Measurements from ENCODE around the gene SWT1.

Gene SWT1, protein sequence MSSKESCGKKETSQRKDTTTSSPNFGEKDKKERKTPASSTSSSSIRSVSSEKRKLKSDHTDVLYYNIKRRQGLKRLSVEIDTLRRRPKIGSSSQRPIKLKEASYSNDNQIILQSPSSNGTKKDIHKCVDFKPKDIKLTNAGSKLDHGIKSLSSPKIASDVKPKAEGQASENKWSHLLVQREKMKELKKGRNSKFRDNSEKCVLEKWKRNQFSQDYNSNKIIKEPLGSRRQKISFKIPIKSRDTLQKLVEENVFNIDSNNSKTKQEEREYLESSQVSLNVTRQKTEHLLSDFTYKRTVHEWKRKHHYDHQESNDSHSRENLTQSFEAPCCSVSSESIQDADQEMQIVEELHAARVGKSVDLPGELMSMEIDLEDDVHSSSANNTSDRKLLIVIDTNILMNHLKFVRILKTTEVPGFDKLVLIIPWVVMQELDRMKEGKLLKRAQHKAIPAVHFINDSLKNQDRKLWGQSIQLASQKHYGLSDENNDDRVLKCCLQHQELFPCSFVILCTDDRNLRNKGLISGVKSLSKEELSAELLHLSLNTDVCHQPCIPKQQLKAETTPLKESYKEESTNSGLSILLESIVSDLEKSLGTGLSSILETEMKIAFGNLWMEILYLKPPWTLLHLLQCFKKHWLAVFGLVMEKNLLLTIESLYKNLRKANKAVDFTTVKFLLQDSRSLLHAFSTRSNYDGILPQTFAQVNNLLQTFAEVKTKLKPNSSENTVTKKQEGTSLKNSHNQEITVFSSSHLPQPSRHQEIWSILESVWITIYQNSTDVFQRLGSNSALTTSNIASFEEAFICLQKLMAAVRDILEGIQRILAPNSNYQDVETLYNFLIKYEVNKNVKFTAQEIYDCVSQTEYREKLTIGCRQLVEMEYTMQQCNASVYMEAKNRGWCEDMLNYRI

DNA sequence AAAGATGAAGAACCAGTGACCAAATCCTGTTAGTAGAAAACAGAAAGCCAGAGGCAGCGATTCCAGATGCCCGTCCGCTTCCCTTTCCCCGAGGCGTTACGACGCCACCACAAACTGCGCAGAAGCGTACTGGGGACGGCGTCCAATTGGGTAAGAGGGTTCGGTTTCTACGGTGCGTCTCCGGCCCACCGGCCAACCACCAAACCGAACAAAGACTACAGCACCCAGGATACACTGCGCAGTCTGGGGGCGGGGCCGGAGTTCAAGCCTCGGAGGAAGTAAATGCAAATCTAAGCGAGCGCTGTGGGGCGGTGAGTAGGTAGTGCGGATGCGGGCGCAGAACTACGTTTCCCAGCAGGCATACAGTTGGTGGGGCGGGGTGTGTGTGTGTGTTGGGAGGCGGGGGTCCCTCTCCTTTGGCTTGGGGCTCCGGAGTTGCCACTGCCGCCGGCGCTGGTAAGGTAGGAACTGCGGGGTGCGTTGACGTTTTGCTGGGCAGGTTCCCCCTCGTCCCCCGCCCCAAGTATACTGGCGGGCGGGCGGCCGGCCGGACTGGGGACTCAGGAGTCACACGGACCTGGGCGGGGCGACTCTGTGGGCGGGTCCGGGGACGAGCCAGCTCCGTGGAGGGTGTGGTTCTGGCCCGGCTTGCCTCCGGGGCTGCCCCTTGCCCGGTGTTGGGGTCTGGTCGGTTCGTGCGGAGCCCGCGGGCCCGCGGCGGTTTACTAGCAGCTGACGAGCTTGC lies at the start of gene SWT1, which contains the start of gene TRMT1L:
Gene SWT1, plus strand, starts transcription at position 314 of the 745 bp plus-strand sequence. CDS start 3,675 bp downstream, outside the sequence.
Gene TRMT1L, minus strand, starts transcription at position 100 of the 745 bp plus-strand sequence. CDS start 241 bp downstream, outside the sequence.
- Histone ChIP-seq H3K4me1 (ENCODE audit: control insufficient read depth in 1 of 2, insufficient read depth in 2 of 2, low read length in 2 of 2) (peaks cover 31 to 34% of the 10 kb centered on the region in 2 donors), H3K27ac (ENCODE audit: low read depth, low read length) (peak within 1 kb of the TSS; percentile 96), H3K36me3 (ENCODE audit: control insufficient read depth in 1 of 2, insufficient read depth in 2 of 2, low read length in 2 of 2) (no peaks in the 10 kb centered on the region), H3K4me3 (ENCODE audit: low read depth in 1 of 2, low read length in 2 of 2) (peak within 1 kb of the TSS; percentile 90 to 91), H3K9ac (ENCODE audit: low read depth in 1 of 2, low read length in 2 of 2) (peak within 1 kb of the TSS; percentile 92 to 93), H3K27me3 (ENCODE audit: control insufficient read depth in 1 of 2, insufficient read depth in 2 of 2, low read length in 2 of 2) (no peaks in the 10 kb centered on the region), H3K9me3 (ENCODE audit: control insufficient read depth in 1 of 2, low read length in 2 of 2) (no peaks in the 10 kb centered on the region)

DNA sequence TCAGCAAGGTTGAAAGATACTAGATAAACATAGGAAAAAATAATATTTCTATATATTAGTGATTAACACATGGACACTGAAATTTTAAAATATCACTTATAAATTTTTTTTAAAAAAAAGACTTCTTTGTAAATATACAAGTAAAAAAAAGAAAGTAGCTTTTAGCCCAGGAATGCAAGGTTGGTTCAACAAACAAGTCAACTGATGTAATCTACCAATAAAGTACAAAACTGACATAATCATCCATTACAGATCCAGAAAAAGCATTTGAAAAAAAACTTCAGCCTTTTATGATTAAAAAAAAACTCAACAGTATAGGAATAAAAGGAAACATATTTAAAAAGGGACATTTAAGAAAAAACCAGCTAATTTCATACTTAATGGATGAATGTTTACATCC lies 48.6 kb upstream of the SWT1 start:
- Histone ChIP-seq H3K27me3 (ENCODE audit: control insufficient read depth in 1 of 2, insufficient read depth in 2 of 2, low read length in 2 of 2) (no peaks in the 10 kb centered on the region), H3K4me3 (ENCODE audit: low read depth in 1 of 2, low read length in 2 of 2) (no peak overlapping the region), H3K9me3 (ENCODE audit: control insufficient read depth in 1 of 2, low read length in 2 of 2) (peaks cover 9% of the 10 kb centered on the region in 2 donors), H3K4me1 (ENCODE audit: control insufficient read depth in 1 of 2, insufficient read depth in 2 of 2, low read length in 2 of 2) (no peaks in the 10 kb centered on the region), H3K36me3 (ENCODE audit: control insufficient read depth in 1 of 2, insufficient read depth in 2 of 2, low read length in 2 of 2) (no peaks in the 10 kb centered on the region), H3K27ac (ENCODE audit: low read depth, low read length) (no peak overlapping the region), H3K9ac (ENCODE audit: low read depth in 1 of 2, low read length in 2 of 2) (no peak overlapping the region)

GRCh38 chr1:185110145-185110544 lies 46.8 kb upstream of the SWT1 start:
- Histone ChIP-seq H3K36me3 (ENCODE audit: control insufficient read depth in 1 of 2, insufficient read depth in 2 of 2, low read length in 2 of 2) (no peaks in the 10 kb centered on the region), H3K9me3 (ENCODE audit: control insufficient read depth in 1 of 2, low read length in 2 of 2) (peaks cover 9% of the 10 kb centered on the region in 2 donors), H3K4me1 (ENCODE audit: control insufficient read depth in 1 of 2, insufficient read depth in 2 of 2, low read length in 2 of 2) (no peaks in the 10 kb centered on the region), H3K27ac (ENCODE audit: low read depth, low read length) (no peak overlapping the region), H3K27me3 (ENCODE audit: control insufficient read depth in 1 of 2, insufficient read depth in 2 of 2, low read length in 2 of 2) (no peaks in the 10 kb centered on the region), H3K9ac (ENCODE audit: low read depth in 1 of 2, low read length in 2 of 2) (no peak overlapping the region), H3K4me3 (ENCODE audit: low read depth in 1 of 2, low read length in 2 of 2) (no peak overlapping the region)

DNA sequence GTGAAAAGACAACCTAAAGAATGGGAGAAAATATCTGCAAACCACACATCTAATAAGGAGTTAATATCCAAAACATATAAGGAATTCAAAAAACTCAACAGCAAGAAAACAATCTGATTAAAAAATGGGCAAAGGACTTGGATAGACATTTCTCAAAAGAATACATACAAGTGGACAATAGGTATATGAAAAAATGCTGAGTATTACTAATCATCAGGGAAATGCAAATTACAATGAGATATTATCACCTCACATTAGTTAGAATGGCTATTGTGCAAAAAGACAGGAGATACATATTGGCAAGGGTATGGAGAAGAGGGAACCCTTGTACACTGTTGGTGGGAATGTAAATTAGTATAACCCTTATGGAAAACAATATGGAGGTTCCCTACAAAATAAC lies 45.1 kb upstream of the SWT1 start:
- Histone ChIP-seq H3K4me3 (ENCODE audit: low read depth in 1 of 2, low read length in 2 of 2) (no peak overlapping the region), H3K9me3 (ENCODE audit: control insufficient read depth in 1 of 2, low read length in 2 of 2) (peaks cover 9% of the 10 kb centered on the region in 2 donors), H3K27ac (ENCODE audit: low read depth, low read length) (no peak overlapping the region), H3K27me3 (ENCODE audit: control insufficient read depth in 1 of 2, insufficient read depth in 2 of 2, low read length in 2 of 2) (no peaks in the 10 kb centered on the region), H3K36me3 (ENCODE audit: control insufficient read depth in 1 of 2, insufficient read depth in 2 of 2, low read length in 2 of 2) (peaks cover 0 to 1% of the 10 kb centered on the region in 2 donors), H3K9ac (ENCODE audit: low read depth in 1 of 2, low read length in 2 of 2) (no peak overlapping the region), H3K4me1 (ENCODE audit: control insufficient read depth in 1 of 2, insufficient read depth in 2 of 2, low read length in 2 of 2) (no peaks in the 10 kb centered on the region)

- Histone ChIP-seq H3K4me1 (ENCODE audit: control insufficient read depth in 1 of 2, insufficient read depth in 2 of 2, low read length in 2 of 2) (no peaks in the 10 kb centered on the region), H3K27ac (ENCODE audit: low read depth, low read length) (no peak overlapping the region), H3K27me3 (ENCODE audit: control insufficient read depth in 1 of 2, insufficient read depth in 2 of 2, low read length in 2 of 2) (no peaks in the 10 kb centered on the region), H3K4me3 (ENCODE audit: low read depth in 1 of 2, low read length in 2 of 2) (no peak overlapping the region), H3K36me3 (ENCODE audit: control insufficient read depth in 1 of 2, insufficient read depth in 2 of 2, low read length in 2 of 2) (peaks cover 0 to 6% of the 10 kb centered on the region in 2 donors), H3K9ac (ENCODE audit: low read depth in 1 of 2, low read length in 2 of 2) (no peak overlapping the region), H3K9me3 (ENCODE audit: control insufficient read depth in 1 of 2, low read length in 2 of 2) (peaks cover 9% of the 10 kb centered on the region in 2 donors)
These were observed 44.6 kb upstream of the SWT1 start for GRCh38 chr1:185112356-185112755.

DNA sequence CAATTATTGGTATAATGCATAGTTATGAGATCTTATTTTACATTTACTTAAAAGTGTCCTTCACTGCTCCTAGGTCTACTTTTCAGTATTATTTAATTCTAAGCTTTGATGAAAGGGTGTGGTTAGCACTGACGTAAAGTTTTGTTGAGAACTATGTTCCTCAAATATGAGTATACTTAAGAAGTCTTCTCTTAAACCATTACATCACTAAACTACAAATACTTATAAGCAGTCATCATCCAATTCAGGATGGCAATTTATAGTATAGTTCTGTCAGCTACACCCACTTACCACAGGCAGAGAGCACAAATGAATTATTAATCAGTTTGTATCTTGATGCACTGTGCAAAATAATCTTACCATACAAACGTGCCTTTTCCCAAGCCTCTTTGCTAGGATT lies 27.3 kb upstream of the SWT1 start:
- H3K9me3 ChIP-seq (ENCODE audit: control insufficient read depth in 1 of 2, low read length in 2 of 2), result peaks cover 0 to 4% of the 10 kb centered on the region in 2 donors
- H3K27ac ChIP-seq (ENCODE audit: low read depth, low read length), result no peak overlapping the region
- H3K4me3 ChIP-seq (ENCODE audit: low read depth in 1 of 2, low read length in 2 of 2), result no peak overlapping the region
- H3K27me3 ChIP-seq (ENCODE audit: control insufficient read depth in 1 of 2, insufficient read depth in 2 of 2, low read length in 2 of 2), result no peaks in the 10 kb centered on the region
- H3K4me1 ChIP-seq (ENCODE audit: control insufficient read depth in 1 of 2, insufficient read depth in 2 of 2, low read length in 2 of 2), result no peaks in the 10 kb centered on the region
- peaks cover 14 to 45% of the 10 kb centered on the region in 2 donors for H3K36me3 ChIP-seq (ENCODE audit: control insufficient read depth in 1 of 2, insufficient read depth in 2 of 2, low read length in 2 of 2)
- H3K9ac ChIP-seq (ENCODE audit: low read depth in 1 of 2, low read length in 2 of 2), result no peak overlapping the region

- H3K27me3 ChIP-seq (ENCODE audit: control insufficient read depth in 1 of 2, insufficient read depth in 2 of 2, low read length in 2 of 2), result no peaks in the 10 kb centered on the region
- no peak overlapping the region for H3K4me3 ChIP-seq (ENCODE audit: low read depth in 1 of 2, low read length in 2 of 2)
- H3K9ac ChIP-seq (ENCODE audit: low read depth in 1 of 2, low read length in 2 of 2), result no peak overlapping the region
- H3K27ac ChIP-seq (ENCODE audit: low read depth, low read length), result no peak overlapping the region
- peaks cover 6 to 42% of the 10 kb centered on the region in 2 donors for H3K36me3 ChIP-seq (ENCODE audit: control insufficient read depth in 1 of 2, insufficient read depth in 2 of 2, low read length in 2 of 2)
- peaks cover 0 to 4% of the 10 kb centered on the region in 2 donors for H3K9me3 ChIP-seq (ENCODE audit: control insufficient read depth in 1 of 2, low read length in 2 of 2)
- no peaks in the 10 kb centered on the region for H3K4me1 ChIP-seq (ENCODE audit: control insufficient read depth in 1 of 2, insufficient read depth in 2 of 2, low read length in 2 of 2)
These were observed 24.4 kb upstream of the SWT1 start for GRCh38 chr1:185132534-185132933.

DNA sequence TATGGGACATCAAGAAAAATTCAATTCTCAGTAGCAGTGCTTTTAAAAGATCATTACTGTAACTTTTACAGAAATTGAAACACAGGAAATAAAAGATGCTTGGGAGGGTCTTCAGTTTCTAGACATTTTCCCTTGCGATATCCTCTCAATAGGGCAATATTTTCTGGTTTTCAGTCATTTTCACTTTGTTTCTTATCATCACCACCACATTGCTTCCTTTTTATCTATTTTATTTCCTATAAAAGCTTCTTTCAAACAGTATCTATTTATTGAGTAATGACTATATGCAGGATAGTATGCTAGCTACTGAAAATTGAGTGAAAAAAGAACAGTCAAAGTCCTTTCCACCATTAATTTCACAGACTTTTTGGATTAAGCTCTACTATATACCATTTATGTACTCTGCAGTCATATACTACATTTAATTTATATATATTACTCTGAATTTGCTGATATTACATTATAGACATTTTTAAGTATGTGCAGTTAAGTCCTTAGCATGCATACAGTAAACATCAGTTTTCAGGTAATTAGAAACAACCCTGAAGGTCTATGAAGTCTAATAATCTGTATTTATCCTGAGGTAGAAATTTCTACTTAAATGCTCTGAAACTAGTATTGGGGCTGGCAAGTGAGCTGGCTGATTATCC lies 18.9 kb upstream of the SWT1 start:
- no peaks in the 10 kb centered on the region for H3K9me3 ChIP-seq (ENCODE audit: control insufficient read depth in 1 of 2, low read length in 2 of 2)
- H3K36me3 ChIP-seq (ENCODE audit: control insufficient read depth in 1 of 2, insufficient read depth in 2 of 2, low read length in 2 of 2), result peaks cover 12 to 41% of the 10 kb centered on the region in 2 donors
- no peak overlapping the region for H3K4me3 ChIP-seq (ENCODE audit: low read depth in 1 of 2, low read length in 2 of 2)
- no peaks in the 10 kb centered on the region for H3K27me3 ChIP-seq (ENCODE audit: control insufficient read depth in 1 of 2, insufficient read depth in 2 of 2, low read length in 2 of 2)
- no peaks in the 10 kb centered on the region for H3K4me1 ChIP-seq (ENCODE audit: control insufficient read depth in 1 of 2, insufficient read depth in 2 of 2, low read length in 2 of 2)
- H3K27ac ChIP-seq (ENCODE audit: low read depth, low read length), result no peak overlapping the region
- H3K9ac ChIP-seq (ENCODE audit: low read depth in 1 of 2, low read length in 2 of 2), result no peak overlapping the region

DNA sequence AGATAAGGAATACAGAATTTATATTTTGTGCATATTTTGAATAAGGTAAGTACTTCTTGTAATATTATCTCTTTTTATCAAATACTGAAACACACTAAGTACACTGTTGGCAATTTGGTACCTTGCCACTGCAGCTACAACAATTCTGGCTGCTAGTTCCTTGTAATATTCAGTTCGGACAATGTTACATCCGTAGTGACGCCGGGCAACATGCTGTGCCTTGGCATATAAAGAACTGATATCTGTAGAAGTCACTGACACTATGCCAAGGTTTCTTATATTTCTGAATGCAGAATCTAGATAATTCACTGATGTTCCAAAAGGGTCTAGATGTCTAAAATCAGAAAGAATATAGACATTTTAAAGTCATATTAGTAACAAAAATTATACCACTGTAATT lies 17.7 kb upstream of the SWT1 start:
- H3K4me3 ChIP-seq (ENCODE audit: low read depth in 1 of 2, low read length in 2 of 2), result no peak overlapping the region
- peaks cover 12 to 33% of the 10 kb centered on the region in 2 donors for H3K36me3 ChIP-seq (ENCODE audit: control insufficient read depth in 1 of 2, insufficient read depth in 2 of 2, low read length in 2 of 2)
- H3K27ac ChIP-seq (ENCODE audit: low read depth, low read length), result no peak overlapping the region
- no peak overlapping the region for H3K9ac ChIP-seq (ENCODE audit: low read depth in 1 of 2, low read length in 2 of 2)
- no peaks in the 10 kb centered on the region for H3K4me1 ChIP-seq (ENCODE audit: control insufficient read depth in 1 of 2, insufficient read depth in 2 of 2, low read length in 2 of 2)
- no peaks in the 10 kb centered on the region for H3K27me3 ChIP-seq (ENCODE audit: control insufficient read depth in 1 of 2, insufficient read depth in 2 of 2, low read length in 2 of 2)
- H3K9me3 ChIP-seq (ENCODE audit: control insufficient read depth in 1 of 2, low read length in 2 of 2), result no peaks in the 10 kb centered on the region
